H1 (cell line): ENCODE results near the gene TRMT10C. TPM values are rescaled to one million over a fixed set of nuclear protein-coding genes. Genes with fewer than 3 reads are reported as not detected.

Experiments
- CTCF ChIA-PET: fragments of 300-600 bp; sonication (Branson Sonifier 250); formaldehyde crosslinking; loops from one replicate; lab custom pipeline; 2021; ENCODE audit not compliant: partially characterized antibody; lab: Charles Lee
- POLR2A ChIA-PET: fragments of 300-600 bp; sonication (Branson Sonifier 250); formaldehyde crosslinking; loops from one replicate; lab custom pipeline; 2021; ENCODE audit warnings: inconsistent platforms; ENCODE audit not compliant: partially characterized antibody; lab: Charles Lee
- DNase-seq, 2 experiments: peaks; one replicate each; pipeline versions ENCODE4 v3.0.0 to v3.0.0-alpha.2; 2010 to 2022; ENCODE audit warnings: low spot score in 2 of 2, low read depth in 1 of 2, mixed read lengths in 1 of 2
- FAIRE-seq: peaks from 2 replicates; lab custom pipeline; 2011; peaks lifted over from hg19 to GRCh38; lab: Jason Lieb, UNC
- H2AFZ ChIP-seq: 2 replicates; pipeline ENCODE4 v1.8.1; 2012; ENCODE audit warnings: low read length, inconsistent platforms
- H2AK5ac ChIP-seq: 2 replicates; pipeline ENCODE4 v1.6.1; 2013; ENCODE audit warnings: low read depth, low read length
- H2BK120ac ChIP-seq: replicated peaks from 2 replicates; pipeline ENCODE3; 2013; ENCODE audit warnings: low read depth, low read length, inconsistent platforms
- H2BK12ac ChIP-seq: 2 replicates; pipeline ENCODE4 v1.6.1; 2013; ENCODE audit warnings: low read depth, low read length
- H2BK15ac ChIP-seq: 2 replicates; pipeline ENCODE4 v1.6.1; 2013; ENCODE audit warnings: low read length
- H2BK20ac ChIP-seq: 2 replicates; pipeline ENCODE4 v1.6.1; 2013; ENCODE audit warnings: low read length
- H2BK5ac ChIP-seq: 2 replicates; pipeline ENCODE4 v1.6.1; 2013; ENCODE audit warnings: low read depth, low read length
- H3K14ac ChIP-seq: 2 replicates; pipeline ENCODE4 v1.6.1; 2013; ENCODE audit warnings: inconsistent platforms; ENCODE audit not compliant: insufficient read length
- H3K18ac ChIP-seq: 2 replicates; pipeline ENCODE4 v1.6.1; 2013; ENCODE audit warnings: low read length; ENCODE audit errors: extremely low read depth
- H3K23ac ChIP-seq: 2 replicates; pipeline ENCODE4 v1.6.1; 2013; ENCODE audit warnings: inconsistent platforms; ENCODE audit not compliant: insufficient read length
- H3K23me2 ChIP-seq: 2 replicates; pipeline ENCODE4 v1.6.1; 2013; ENCODE audit warnings: low read depth, low read length
- H3K27ac ChIP-seq: 2 replicates; pipeline ENCODE4 v1.6.1; 2011; ENCODE audit warnings: low read depth, low read length, inconsistent platforms
- H3K27me3 ChIP-seq, 4 experiments: replicated peaks in 1 of 4; 1 replicate in 1 of 4; 2 replicates in 3 of 4; pipeline versions ENCODE4 v1.6.1 to v1.8.1; 2011 to 2013; ENCODE audit warnings: low read length in 3 of 4, mild to moderate bottlenecking in 3 of 4, inconsistent platforms in 2 of 4, mixed read lengths in 2 of 4, moderate library complexity in 1 of 4; ENCODE audit not compliant: control insufficient read depth in 3 of 4, insufficient read depth in 3 of 4; ENCODE audit errors: extremely low read depth in 1 of 4
- H3K36me3 ChIP-seq, 4 experiments: 2 replicates each; pipeline versions ENCODE4 v1.6.1 to v1.8.1; 2011 to 2013; ENCODE audit warnings: mild to moderate bottlenecking in 4 of 4, low read length in 3 of 4, moderate library complexity in 2 of 4, control low read depth in 1 of 4, inconsistent platforms in 1 of 4; ENCODE audit not compliant: insufficient read depth in 4 of 4, control insufficient read depth in 2 of 4
- H3K4ac ChIP-seq: replicated peaks from 2 replicates; pipeline ENCODE3; 2013; ENCODE audit warnings: low read length, low read depth, mixed read lengths, inconsistent platforms; ENCODE audit not compliant: insufficient read length
- H3K4me1 ChIP-seq, 4 experiments: replicated peaks in 1 of 4; 1 replicate in 1 of 4; 2 replicates in 3 of 4; pipeline versions ENCODE4 v1.6.1 to v1.8.1; 2011 to 2013; ENCODE audit warnings: low read length in 3 of 4, inconsistent platforms in 2 of 4, mixed read lengths in 1 of 4; ENCODE audit not compliant: insufficient read depth in 4 of 4, control insufficient read depth in 3 of 4
- H3K4me2 ChIP-seq, 2 experiments: 2 replicates each; pipeline versions ENCODE4 v1.6.1 to v1.8.1; 2011 to 2013; ENCODE audit warnings: low read depth in 2 of 2, low read length in 2 of 2, control low read depth in 1 of 2, inconsistent platforms in 1 of 2, mild to moderate bottlenecking in 1 of 2; ENCODE audit not compliant: insufficient read depth in 1 of 2
- H3K4me3 ChIP-seq, 4 experiments: fragments of 200-600, 300-600 bp in 1 of 4; sonication (generic), shearing (Covaris generic), sonication (Bioruptor Twin) in 1 of 4; 2 replicates each; pipeline versions ENCODE4 v1.5.1 to v1.8.1; 2011 to 2016; ENCODE audit warnings: low read length in 4 of 4, low read depth in 3 of 4, control low read depth in 2 of 4, inconsistent platforms in 2 of 4, mild to moderate bottlenecking in 2 of 4, mixed read lengths in 1 of 4, moderate library complexity in 1 of 4; ENCODE audit not compliant: insufficient read depth in 2 of 4; ENCODE audit errors: extremely low read depth in 1 of 4
- H3K56ac ChIP-seq: replicated peaks from 2 replicates; pipeline ENCODE3; 2013; ENCODE audit warnings: low read depth, mild to moderate bottlenecking, mixed read lengths, low read length, inconsistent platforms; ENCODE audit not compliant: insufficient read length
- H3K79me1 ChIP-seq: 2 replicates; pipeline ENCODE4 v1.6.1; 2013; ENCODE audit warnings: low read depth, low read length, control low read depth
- H3K79me2 ChIP-seq, 2 experiments: 2 replicates each; pipeline versions ENCODE4 v1.6.1 to v1.8.1; 2012 to 2013; ENCODE audit warnings: low read length in 2 of 2, mild to moderate bottlenecking in 2 of 2, inconsistent platforms in 1 of 2; ENCODE audit not compliant: insufficient read depth in 2 of 2, control insufficient read depth in 1 of 2
- H3K9ac ChIP-seq, 4 experiments: replicated peaks in 1 of 4; 1 replicate in 1 of 4; 2 replicates in 3 of 4; pipeline versions ENCODE4 v1.6.1 to v1.8.1; 2011 to 2013; ENCODE audit warnings: low read depth in 3 of 4, low read length in 3 of 4, control low read depth in 2 of 4, mild to moderate bottlenecking in 2 of 4, moderate library complexity in 2 of 4, inconsistent platforms in 1 of 4; ENCODE audit errors: extremely low read depth in 1 of 4
- H3K9me3 ChIP-seq, 2 experiments: 2 replicates each; pipeline versions ENCODE4 v1.6.1 to v1.8.1; 2012 to 2013; ENCODE audit warnings: mild to moderate bottlenecking in 2 of 2, moderate library complexity in 2 of 2, control low read depth in 1 of 2, inconsistent platforms in 1 of 2, low read depth in 1 of 2, low read length in 1 of 2, mixed read lengths in 1 of 2; ENCODE audit not compliant: insufficient read depth in 2 of 2
- H4K20me1 ChIP-seq, 2 experiments: replicated peaks in 1 of 2; 2 replicates each; pipeline versions ENCODE3 to v1.8.1; 2011 to 2013; ENCODE audit warnings: inconsistent platforms in 2 of 2, low read length in 2 of 2, mild to moderate bottlenecking in 1 of 2; ENCODE audit not compliant: insufficient read depth in 2 of 2, control insufficient read depth in 1 of 2
- H4K5ac ChIP-seq: 2 replicates; pipeline ENCODE4 v1.6.1; 2013; ENCODE audit warnings: low read length, low read depth, mixed read lengths, inconsistent platforms; ENCODE audit not compliant: insufficient read length
- H4K8ac ChIP-seq: 2 replicates; pipeline ENCODE4 v1.8.0; 2013; ENCODE audit warnings: mild to moderate bottlenecking, moderate library complexity, low read length, inconsistent platforms; ENCODE audit not compliant: insufficient read depth; ENCODE audit errors: extremely low read depth
- H4K91ac ChIP-seq: replicated peaks from 2 replicates; pipeline ENCODE3; 2013; ENCODE audit warnings: low read length, mixed read lengths, inconsistent platforms; ENCODE audit not compliant: insufficient read length
- BCL11A ChIP-seq, 2 experiments: IDR thresholded peaks; one replicate each; pipeline ENCODE4 v1.6.1; 2011; ENCODE audit warnings: low read depth in 2 of 2, low read length in 2 of 2, mild to moderate bottlenecking in 2 of 2
- CEBPB ChIP-seq: IDR thresholded peaks from 2 replicates; pipeline ENCODE4 v1.6.1; 2012; ENCODE audit warnings: low read depth, low read length
- GABPA ChIP-seq: IDR thresholded peaks from 2 replicates; pipeline ENCODE4 v1.6.1; 2011; ENCODE audit warnings: mild to moderate bottlenecking, low read length, moderate library complexity, borderline replicate concordance; ENCODE audit not compliant: insufficient read depth
- HDAC6 ChIP-seq: IDR thresholded peaks from one replicate; pipeline ENCODE4 v1.7.1; 2012; ENCODE audit warnings: low read depth, mild to moderate bottlenecking, inconsistent platforms, low read length, moderate library complexity
- JUND ChIP-seq: IDR thresholded peaks from 2 replicates; pipeline ENCODE4 v1.6.1; 2011; ENCODE audit warnings: mild to moderate bottlenecking, improper control_type of control experiment, low read length
- MAX ChIP-seq: IDR thresholded peaks from 2 replicates; pipeline ENCODE4 v1.6.1; 2012; ENCODE audit warnings: inconsistent platforms
- NANOG ChIP-seq: IDR thresholded peaks from 2 replicates; pipeline ENCODE4 v1.6.1; 2011; ENCODE audit warnings: low read length, low read depth, mild to moderate bottlenecking, inconsistent platforms; ENCODE audit not compliant: insufficient read depth, poor library complexity, severe bottlenecking
- RFX5 ChIP-seq: IDR thresholded peaks from 2 replicates; pipeline ENCODE4 v1.6.1; 2011; ENCODE audit warnings: low read depth, low read length, improper control_type of control experiment, borderline replicate concordance
- SAP30 ChIP-seq: fragments of 300-600 bp; sonication (generic); IDR thresholded peaks from 2 replicates; pipeline ENCODE4 v1.7.1; 2012; ENCODE audit warnings: low read length, moderate library complexity, mild to moderate bottlenecking, inconsistent platforms; ENCODE audit not compliant: insufficient read depth, insufficient replicate concordance
- SIX5 ChIP-seq: IDR thresholded peaks from 2 replicates; pipeline ENCODE4 v1.6.1; 2011; ENCODE audit warnings: mild to moderate bottlenecking, low read depth, low read length
- SP2 ChIP-seq: IDR thresholded peaks from 2 replicates; pipeline ENCODE4 v1.6.1; 2012; ENCODE audit warnings: mild to moderate bottlenecking, low read length, inconsistent platforms
- YY1 ChIP-seq: IDR thresholded peaks from 2 replicates; pipeline ENCODE4 v1.6.1; 2011; ENCODE audit warnings: low read depth, mild to moderate bottlenecking, low read length
- WGBS, 2 experiments: shearing (Covaris generic) in 1 of 2; methylation state at CpG; one replicate each; pipeline versions ENCODE4 v1.1.6 to v1.1.7; 2013 to 2015; ENCODE audit warnings: low lambda C conversion rate in 2 of 2, mixed read lengths in 2 of 2, inconsistent platforms in 1 of 2, low coverage in 1 of 2, missing lambda C conversion rate in 1 of 2; ENCODE audit not compliant: insufficient replicate concordance in 2 of 2, insufficient coverage in 1 of 2, insufficient read length in 1 of 2; ENCODE audit errors: extremely low coverage in 1 of 2, missing lambda C conversion rate in 1 of 2; 5-methylcytosine and 5-hydroxymethylcytosine counted together
- polyA plus RNA-seq, 7 experiments: library from polyadenylated mRNA; depleted of rRNA in 3 of 7; stranded (reverse) in 5 of 7; unstranded in 2 of 7; fragments of >200 nt in 5 of 7; fragments of 200-250 nt in 2 of 7; gene quantifications; 1 replicate in 5 of 7; 2 replicates in 1 of 7; 4 replicates in 1 of 7; pipeline versions ENCODE4 v1.2.1 to v1.2.3, GENCODE V29; 2011 to 2013; ENCODE audit warnings: missing spikeins in 2 of 7, mixed read lengths in 2 of 7
- total RNA-seq: library from RNA; stranded (reverse); fragmentation: NEBNext Ultra II Directional; extraction: Animal tissue kit (Norgen Biotek cat#: 25700); gene quantifications from 2 replicates; pipeline ENCODE4 v1.2.1, GENCODE V29; 2021

Gene TRMT10C
- total and polyA plus RNA-seq, 2 of the 8 experiments (the other 6 are each of a cell fraction or from before 2014, with no cell fraction given) = 27.4 to 55.9 TPM

- Histone ChIP-seq H4K5ac (no peak overlapping the region), H3K56ac (no peak overlapping the region), H3K9ac (no peak overlapping the region), H2BK5ac (no peak overlapping the region), H2BK15ac (no peak overlapping the region), H4K20me1 (no peaks in the 10 kb centered on the region), H2BK12ac (0 out of 2 replicates have a peak overlapping the region, but pooled peaks have one; percentile 10), H3K23ac (no peak overlapping the region), H3K14ac (no peak overlapping the region), H3K79me1 (no peaks in the 10 kb centered on the region), H3K4ac (no peak overlapping the region), H3K23me2 (no peaks in the 10 kb centered on the region), H2AK5ac (no peak overlapping the region), H3K4me1 (peaks cover 6 to 21% (median 14%) of the 10 kb centered on the region in 4 experiments; a peak in 6 of 7 replicates), H3K4me2 (no peak overlapping the region), H3K18ac (no peak overlapping the region), H4K8ac (no peak overlapping the region), H2BK20ac (no peak overlapping the region), H3K27ac (no peak overlapping the region), H4K91ac (no peak overlapping the region), H3K4me3 (no peak overlapping the region), H3K27me3 (no peaks in the 10 kb centered on the region), H3K79me2 (no peaks in the 10 kb centered on the region), H3K9me3 (no peaks in the 10 kb centered on the region), H2AFZ (0 out of 2 replicates have a peak overlapping the region, but pooled peaks have one; percentile 16), H3K36me3 (no peaks in the 10 kb centered on the region), H2BK120ac (peak overlapping the region; percentile 92)
- DNase-seq (no peak), FAIRE-seq (no peak)
- POLR2A ChIA-PET = interaction anchor here (1.5 kb wide), 1 partner anchor 26 kb away, joined by 3 read pairs; no protein-coding TSS in a partner anchor
- WGBS, 2 experiments = 87% methylated on average over 9 of the region's 9 CpGs; no CpG with 5 or more reads in 1 of the 2 experiments
- CTCF ChIA-PET = no interaction called here
- no peak for TF ChIP-seq RFX5
- no peak for TF ChIP-seq GABPA
- TF ChIP-seq NANOG = no peak
- TF ChIP-seq MAX = no peak
- TF ChIP-seq CEBPB = no peak
- no peak for TF ChIP-seq SIX5
- no peak for TF ChIP-seq BCL11A (IDR thresholded peaks at IDR 0.05; ENCODE audit: low read depth in 2 of 2, low read length in 2 of 2)
- no peak for TF ChIP-seq SP2
- no peak for TF ChIP-seq SAP30
- TF ChIP-seq JUND = no peak
- TF ChIP-seq YY1 = no peak
- no peak for TF ChIP-seq HDAC6
Measured at GRCh38 chr3:101532783-101533602, 28.7 kb upstream of the TRMT10C start.
